Endothelial cell of umbilical vein (primary cell): Measurements from ENCODE around the gene RLF. TPM values are rescaled to one million over a fixed set of nuclear protein-coding genes. Genes with fewer than 3 reads are reported as not detected.

Experiments
- BruUV-seq: library from RNA; stranded (reverse); fragments of 400-500 nt; replicated peaks from 2 replicates; lab custom pipeline; 2021; lab: Mats Ljungman, UMichigan
- CTCF ChIA-PET: fragments of 300-600, 350-600 bp; sonication (Branson Sonifier 250); formaldehyde crosslinking; loops from one replicate; lab custom pipeline; 2021; ENCODE audit warnings: antibody characterized with exemption, inconsistent platforms; lab: Charles Lee
- POLR2A ChIA-PET: fragments of 300-600, 350-600 bp; sonication (Branson Sonifier 250); formaldehyde crosslinking; loops from one replicate; lab custom pipeline; 2021; ENCODE audit warnings: antibody characterized with exemption, inconsistent platforms; lab: Charles Lee
- DNase-seq: peaks from one replicate; pipeline ENCODE4 v3.0.0-alpha.2; 2011; ENCODE audit warnings: low read depth, low spot score
- FAIRE-seq: peaks from 2 replicates; lab custom pipeline; 2011; peaks lifted over from hg19 to GRCh38; lab: Jason Lieb, UNC
- H2AFZ ChIP-seq: 2 replicates; pipeline ENCODE4 v1.6.0; 2012; ENCODE audit warnings: low read depth, low read length, control low read depth, inconsistent platforms
- H3K27ac ChIP-seq: 2 replicates; pipeline ENCODE4 v1.5.1; 2011; ENCODE audit warnings: low read depth, mild to moderate bottlenecking, control low read depth, low read length, moderate library complexity; ENCODE audit not compliant: insufficient read depth
- H3K27me3 ChIP-seq, 2 experiments: 2 replicates each; pipeline versions ENCODE4 v1.6.0 to v1.6.1; 2011; ENCODE audit warnings: low read length in 2 of 2, mixed read lengths in 1 of 2; ENCODE audit not compliant: control insufficient read depth in 2 of 2, insufficient read depth in 2 of 2
- H3K36me3 ChIP-seq, 2 experiments: 2 replicates in 1 of 2; 3 replicates in 1 of 2; pipeline ENCODE4 v1.5.1; 2011; ENCODE audit warnings: low read length in 2 of 2, mild to moderate bottlenecking in 1 of 2, moderate library complexity in 1 of 2; ENCODE audit not compliant: control insufficient read depth in 2 of 2, insufficient read depth in 2 of 2; ENCODE audit errors: extremely low read depth in 1 of 2
- H3K4me1 ChIP-seq: 3 replicates; pipeline ENCODE4 v1.5.1; 2011; ENCODE audit warnings: mild to moderate bottlenecking, low read length; ENCODE audit not compliant: control insufficient read depth, insufficient read depth; ENCODE audit errors: extremely low read depth
- H3K4me2 ChIP-seq: 2 replicates; pipeline ENCODE4 v1.6.1; 2011; ENCODE audit warnings: low read length, control low read depth, mixed read lengths; ENCODE audit not compliant: insufficient read depth
- H3K4me3 ChIP-seq, 3 experiments: fragments of 200-600 bp in 1 of 3; sonication (generic), shearing (Covaris generic) in 1 of 3; replicated peaks in 1 of 3; 2 replicates each; pipeline ENCODE4 v1.5.1; 2011 to 2016; ENCODE audit warnings: control low read depth in 3 of 3, low read length in 3 of 3, mild to moderate bottlenecking in 2 of 3, inconsistent platforms in 1 of 3, low read depth in 1 of 3, moderate library complexity in 1 of 3; ENCODE audit not compliant: insufficient read depth in 1 of 3
- H3K79me2 ChIP-seq: 2 replicates; pipeline ENCODE4 v1.6.0; 2012; ENCODE audit warnings: low read length, inconsistent platforms; ENCODE audit not compliant: control insufficient read depth, insufficient read depth
- H3K9ac ChIP-seq: replicated peaks from 2 replicates; pipeline ENCODE3; 2011; ENCODE audit warnings: low read length, control low read depth; ENCODE audit not compliant: insufficient read depth; ENCODE audit errors: extremely low read depth
- H3K9me1 ChIP-seq: replicated peaks from 3 replicates; pipeline ENCODE4 v1.6.0; 2011; ENCODE audit warnings: mild to moderate bottlenecking, low read length; ENCODE audit not compliant: control insufficient read depth, insufficient read depth; ENCODE audit errors: extremely low read depth
- H3K9me3 ChIP-seq: replicated peaks from 2 replicates; pipeline ENCODE4 v1.5.1; 2012; ENCODE audit warnings: low read length, inconsistent platforms; ENCODE audit not compliant: control insufficient read depth, insufficient read depth
- H4K20me1 ChIP-seq: replicated peaks from 2 replicates; pipeline ENCODE3; 2011; ENCODE audit warnings: mild to moderate bottlenecking, low read length; ENCODE audit not compliant: control insufficient read depth, insufficient read depth; ENCODE audit errors: extremely low read depth
- EZH2 ChIP-seq: IDR thresholded peaks from 2 replicates; pipeline ENCODE4 v1.6.1; 2012; ENCODE audit warnings: borderline replicate concordance, low read depth, mild to moderate bottlenecking, moderate library complexity, low read length, inconsistent platforms; ENCODE audit not compliant: severe bottlenecking
- JUN ChIP-seq: IDR thresholded peaks from 2 replicates; pipeline ENCODE4 v1.6.1; 2011; ENCODE audit warnings: borderline replicate concordance, low read depth; ENCODE audit not compliant: insufficient read length, insufficient read depth
- MYC ChIP-seq: IDR thresholded peaks from one replicate; pipeline ENCODE4 v1.6.1; 2011; ENCODE audit warnings: mild to moderate bottlenecking, low read depth, low read length
- dilution Hi-C: fragments of 300-500 bp; cut with MboI; formaldehyde crosslinking; loops from one replicate; pipeline ENCODE4 v1.15.0; 2019; ENCODE audit warnings: low sequenced_read_pairs; ENCODE audit not compliant: extremely low pct_ligation_motif_present
- intact Hi-C: fragments of 100-400 bp; cut with micrococcal nuclease; formaldehyde crosslinking; loops from one replicate; pipeline ENCODE4 v1.10.0; 2022
- polyA plus RNA-seq, 4 experiments: library from polyadenylated mRNA; depleted of rRNA in 3 of 4; stranded (reverse) in 3 of 4; unstranded in 1 of 4; fragments of >200 nt; gene quantifications; 2 replicates each; pipeline versions ENCODE4 v1.2.1 to v1.2.3, GENCODE V29; 2011 to 2012; ENCODE audit warnings: missing spikeins in 1 of 4
- total RNA-seq: library from RNA; stranded (reverse); gene quantifications from 2 replicates; pipeline ENCODE4 v1.2.3, GENCODE V29; 2021
- TF ChIP-seq, protein P1 (sequence below), 2 donors: IDR thresholded peaks; 1 replicate in 1 of 2; 2 replicates in 1 of 2; pipeline ENCODE4 v1.5.1; 2011; ENCODE audit warnings: low read length in 2 of 2, mild to moderate bottlenecking in 2 of 2, moderate library complexity in 2 of 2, control low read depth in 1 of 2, inconsistent platforms in 1 of 2, low read depth in 1 of 2; ENCODE audit not compliant: insufficient read depth in 1 of 2; ENCODE audit errors: extremely low read depth in 1 of 2

Gene RLF
- total and polyA plus RNA-seq, 2 donors (not counting 3 experiments of a cell fraction or from before 2014, with no cell fraction given), result 2.7 to 9.4 TPM

DNA sequence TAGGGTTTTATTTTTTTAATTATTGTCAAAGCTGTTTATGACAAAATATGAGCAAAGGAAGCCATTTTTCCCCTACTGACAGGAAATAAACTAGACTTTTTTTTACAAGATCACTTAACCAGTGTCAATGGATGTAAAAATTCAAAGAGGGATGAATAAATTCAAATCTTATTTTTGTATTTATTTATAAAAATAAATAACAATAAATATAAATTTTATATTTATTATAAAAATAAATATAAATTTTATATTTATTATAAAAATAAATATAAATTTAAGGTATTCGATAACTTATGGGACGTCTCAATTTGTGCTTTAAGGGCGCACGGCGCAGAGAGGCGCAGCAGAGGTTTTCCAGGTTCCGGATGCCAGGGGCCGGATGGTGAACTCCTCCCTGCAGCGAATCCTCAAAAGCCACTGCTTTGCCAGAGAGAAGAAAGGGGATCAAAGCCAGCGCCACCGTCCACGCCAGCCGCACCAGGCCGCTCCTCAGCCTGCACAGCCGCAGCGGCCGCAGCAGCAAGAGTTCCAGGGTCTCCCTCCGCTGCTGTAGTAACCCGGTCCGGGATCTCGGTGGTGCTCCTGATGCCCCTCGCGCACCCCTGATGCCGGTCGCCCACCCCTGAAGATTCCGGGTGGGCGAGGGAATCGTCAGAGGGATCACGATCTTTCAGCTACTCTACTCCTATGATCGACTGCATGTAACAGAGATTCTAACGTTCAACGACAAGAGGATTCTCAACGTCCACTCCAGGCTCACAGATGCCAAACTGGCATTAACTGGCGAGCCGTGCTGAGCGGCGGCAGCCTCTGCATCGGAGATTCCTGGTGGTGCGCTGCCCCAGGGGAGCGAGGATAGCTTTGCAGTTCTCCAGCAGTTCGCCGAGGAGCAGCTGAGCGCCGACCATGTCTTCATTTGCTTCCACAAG is 28.5 kb upstream of the RLF start:
- Histone ChIP-seq H3K4me1 (peaks cover 13% of the 10 kb centered on the region), H3K4me3 (peak overlapping the region in 2 of 3 experiments; percentile 32 to 35), H4K20me1 (no peaks in the 10 kb centered on the region), H3K27ac (no peak overlapping the region), H3K27me3 (peaks cover 13 to 25% of the 10 kb centered on the region in 2 experiments), H3K79me2 (no peaks in the 10 kb centered on the region), H3K9ac (peak overlapping the region; percentile 22), H3K9me3 (no peaks in the 10 kb centered on the region), H3K4me2 (peak overlapping the region; percentile 74), H3K36me3 (no peaks in the 10 kb centered on the region), H3K9me1 (no peaks in the 10 kb centered on the region), H2AFZ (peak overlapping the region; percentile 89)
- CTCF ChIA-PET, result interaction anchor here (0.7 to 6.2 kb wide), 6 partner anchors 9 to 272 kb away, joined by 3 to 38 read pairs (median 6); no protein-coding TSS in a partner anchor
- DNase-seq (peak; percentile 33), FAIRE-seq (no peak)
- TF ChIP-seq MYC, result no peak
- no peak for TF ChIP-seq JUN
- TF ChIP-seq, protein P1, sequence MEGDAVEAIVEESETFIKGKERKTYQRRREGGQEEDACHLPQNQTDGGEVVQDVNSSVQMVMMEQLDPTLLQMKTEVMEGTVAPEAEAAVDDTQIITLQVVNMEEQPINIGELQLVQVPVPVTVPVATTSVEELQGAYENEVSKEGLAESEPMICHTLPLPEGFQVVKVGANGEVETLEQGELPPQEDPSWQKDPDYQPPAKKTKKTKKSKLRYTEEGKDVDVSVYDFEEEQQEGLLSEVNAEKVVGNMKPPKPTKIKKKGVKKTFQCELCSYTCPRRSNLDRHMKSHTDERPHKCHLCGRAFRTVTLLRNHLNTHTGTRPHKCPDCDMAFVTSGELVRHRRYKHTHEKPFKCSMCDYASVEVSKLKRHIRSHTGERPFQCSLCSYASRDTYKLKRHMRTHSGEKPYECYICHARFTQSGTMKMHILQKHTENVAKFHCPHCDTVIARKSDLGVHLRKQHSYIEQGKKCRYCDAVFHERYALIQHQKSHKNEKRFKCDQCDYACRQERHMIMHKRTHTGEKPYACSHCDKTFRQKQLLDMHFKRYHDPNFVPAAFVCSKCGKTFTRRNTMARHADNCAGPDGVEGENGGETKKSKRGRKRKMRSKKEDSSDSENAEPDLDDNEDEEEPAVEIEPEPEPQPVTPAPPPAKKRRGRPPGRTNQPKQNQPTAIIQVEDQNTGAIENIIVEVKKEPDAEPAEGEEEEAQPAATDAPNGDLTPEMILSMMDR (IDR thresholded peaks at IDR 0.05; ENCODE audit: extremely low read depth in 1 of 2, insufficient read depth in 1 of 2, low read depth in 1 of 2, low read length in 2 of 2), result no peak
- peak; percentile 55 for TF ChIP-seq EZH2
- intact Hi-C loops (no loop called here), dilution Hi-C loops (no loop called here)
- POLR2A ChIA-PET, result no interaction called here
- no TSS peak for BruUV-seq
